ENCODE measurements around the gene CENPN. TPM values are rescaled to one million over a fixed set of nuclear protein-coding genes. Genes with fewer than 3 reads are reported as not detected.

CENPN gene, protein sequence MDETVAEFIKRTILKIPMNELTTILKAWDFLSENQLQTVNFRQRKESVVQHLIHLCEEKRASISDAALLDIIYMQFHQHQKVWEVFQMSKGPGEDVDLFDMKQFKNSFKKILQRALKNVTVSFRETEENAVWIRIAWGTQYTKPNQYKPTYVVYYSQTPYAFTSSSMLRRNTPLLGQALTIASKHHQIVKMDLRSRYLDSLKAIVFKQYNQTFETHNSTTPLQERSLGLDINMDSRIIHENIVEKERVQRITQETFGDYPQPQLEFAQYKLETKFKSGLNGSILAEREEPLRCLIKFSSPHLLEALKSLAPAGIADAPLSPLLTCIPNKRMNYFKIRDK
- total RNA-seq (1 to 10 TPM; 1.3 to 9.0 (median 2.8) TPM), total RNA-seq (2.5 to 69.9 (median 14.7) reads per million in 29 experiments)
- 5.5 TPM for total RNA-seq (2013)

DNA sequence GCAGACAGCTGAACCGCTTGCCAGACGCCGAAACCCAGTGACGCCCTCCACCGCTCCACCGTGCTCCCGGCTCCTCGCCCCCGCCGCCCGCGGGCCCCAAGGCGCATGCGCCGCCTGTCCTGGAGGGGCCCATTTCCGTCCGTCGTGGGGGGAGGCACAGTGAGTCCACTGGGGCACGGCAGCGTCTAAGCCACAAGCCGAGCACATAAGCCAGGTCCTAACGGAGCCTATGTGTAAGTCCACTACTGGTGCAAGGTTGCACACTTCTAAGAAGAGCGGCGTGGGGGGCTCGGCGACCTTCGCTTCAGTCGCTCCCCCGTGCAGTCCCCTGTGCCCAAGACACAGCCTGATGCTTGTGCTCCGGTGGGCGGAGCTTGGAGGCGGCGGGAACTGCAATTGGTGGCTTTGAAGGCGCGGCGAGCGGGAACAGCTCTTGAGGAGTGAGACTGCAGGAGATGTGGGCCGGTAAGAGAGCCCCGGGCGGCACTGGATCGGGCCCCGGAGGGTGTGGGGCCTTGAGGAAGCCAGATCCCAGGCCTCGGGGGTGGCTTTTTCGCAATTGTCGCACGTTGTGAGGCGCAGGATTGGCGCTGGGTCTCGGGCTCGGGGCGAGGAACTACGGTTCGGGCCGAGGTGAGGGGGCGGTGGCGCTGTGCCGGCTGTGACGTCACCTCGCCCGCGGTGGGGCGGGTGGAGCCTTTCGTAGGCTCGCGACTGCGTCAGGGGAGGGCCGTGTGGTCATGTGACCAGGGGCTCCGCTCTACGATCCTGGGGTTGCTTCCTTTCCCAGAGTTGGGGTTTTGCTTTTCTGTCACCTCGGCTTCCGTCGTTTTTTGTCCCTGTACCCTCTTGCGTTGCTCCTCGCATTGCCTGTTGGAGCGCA, at the start of gene CENPN, which contains the start of gene CMC2:
Gene CENPN (plus strand): TSS at position 402 of the 883 bp plus-strand sequence. CDS start 4,726 bp downstream, outside the sequence.
Gene CMC2 (minus strand): TSS at position 73 of the 883 bp plus-strand sequence. CDS start 9,491 bp downstream, outside the sequence.
- Histone ChIP-seq H3K9me3 (no peaks in the 10 kb centered on the region), H3K27me3 (replicated peaks in 1 of 2; ENCODE audit: control insufficient read depth in 2 of 2, extremely low read depth in 1 of 2, insufficient read depth in 2 of 2, low read length in 1 of 2) (no peaks in the 10 kb centered on the region), H3K27ac (ENCODE audit: low read length) (peak within 1 kb of the TSS; percentile 96), H3K4me1 (ENCODE audit: control insufficient read depth in 1 of 2, extremely low read depth in 1 of 2, insufficient read depth in 2 of 2, low read length in 2 of 2) (peaks cover 11 to 29% of the 10 kb centered on the region in 2 experiments), H3K4me3 (ENCODE audit: control insufficient read depth in 1 of 2, extremely low read depth in 1 of 2, low read length in 1 of 2) (peak within 1 kb of the TSS; percentile 83 to 91), H3K36me3 (ENCODE audit: control insufficient read depth in 2 of 2, extremely low read depth in 1 of 2, insufficient read depth in 1 of 2, low read length in 1 of 2) (no peaks in the 10 kb centered on the region)
- POLR2A ChIA-PET = interaction anchor here in 1 of 2 donors (2.0 kb wide), 1 partner anchor 69 kb away, joined by 9 read pairs; the partner anchor contains the start of gene C16orf46
- CTCF ChIA-PET = interaction anchor here in 1 of 2 donors (0.6 to 4.9 kb wide), 6 partner anchors 9 to 81 kb away, joined by 3 to 29 read pairs (median 4); partner anchors contain the start of genes ATMIN and C16orf46
- ATAC-seq (replicated peaks in 1 of 4) = peak; percentile 82 to 86 (median 85)
- Mint-ChIP-seq H3K4me3 (peak within 1 kb of the TSS; percentile 88 to 97 (median 93)), H3K36me3 (peaks cover 4% of the 10 kb centered on the region), H3K27me3 (no peaks in the 10 kb centered on the region), H3K9me3 (no peaks in the 10 kb centered on the region), H3K27ac (peak within 1 kb of the TSS; percentile 100), H3K4me1 (peaks cover 43 to 47% (median 44%) of the 10 kb centered on the region in 3 donors)
- DNase-seq = peak; percentile 96 to 99 (median 98)
- under 1% methylated on average over 73 of the region's 75 CpGs for WGBS (ENCODE audit: insufficient coverage)

DNA sequence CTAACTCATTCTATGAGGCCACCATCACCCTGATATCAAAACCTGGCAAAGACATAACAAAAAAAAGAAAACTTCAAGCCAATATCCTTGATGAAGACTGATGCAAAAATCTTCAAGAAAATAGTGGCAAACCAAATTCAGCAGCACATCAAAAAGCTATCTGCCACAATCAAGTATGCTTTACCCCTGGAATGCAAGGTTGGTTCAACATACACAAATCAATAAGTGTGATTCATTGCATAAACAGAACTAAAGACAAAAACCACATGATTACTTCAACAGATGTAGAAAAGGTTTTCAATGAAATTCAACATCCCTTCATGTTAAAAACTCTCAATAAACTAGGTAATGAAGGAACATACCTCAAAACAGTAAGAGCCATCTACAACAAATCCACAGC, 48.7 kb upstream of the CENPN start:
- Mint-ChIP-seq H3K4me3 (no peak overlapping the region), H3K36me3 (peaks cover 50% of the 10 kb centered on the region), H3K4me1 (no peaks in the 10 kb centered on the region), H3K9me3 (peaks cover 37 to 61% (median 45%) of the 10 kb centered on the region in 3 donors), H3K27me3 (no peaks in the 10 kb centered on the region), H3K27ac (no peak overlapping the region)
- no peaks in the 10 kb centered on the region for H3K4me1 ChIP-seq (ENCODE audit: control insufficient read depth in 1 of 2, extremely low read depth in 1 of 2, insufficient read depth in 2 of 2, low read length in 2 of 2)
- ChIA-PET CTCF (interaction anchor here in 1 of 2 donors (0.6 kb wide), 1 partner anchor 1913 kb away, joined by 3 read pairs; no protein-coding TSS in a partner anchor), POLR2A (no interaction called here)
- no peak overlapping the region for H3K27ac ChIP-seq (ENCODE audit: low read length)
- DNase-seq (no peak), ATAC-seq (replicated peaks in 1 of 4) (no peak)
- H3K36me3 ChIP-seq (ENCODE audit: control insufficient read depth in 2 of 2, extremely low read depth in 1 of 2, insufficient read depth in 1 of 2, low read length in 1 of 2) = no peaks in the 10 kb centered on the region
- peaks cover 0 to 5% of the 10 kb centered on the region in 2 experiments for H3K27me3 ChIP-seq (replicated peaks in 1 of 2; ENCODE audit: control insufficient read depth in 2 of 2, extremely low read depth in 1 of 2, insufficient read depth in 2 of 2, low read length in 1 of 2)
- H3K9me3 ChIP-seq = peaks cover 2% of the 10 kb centered on the region
- no peak overlapping the region for H3K4me3 ChIP-seq (ENCODE audit: control insufficient read depth in 1 of 2, extremely low read depth in 1 of 2, low read length in 1 of 2)

DNA sequence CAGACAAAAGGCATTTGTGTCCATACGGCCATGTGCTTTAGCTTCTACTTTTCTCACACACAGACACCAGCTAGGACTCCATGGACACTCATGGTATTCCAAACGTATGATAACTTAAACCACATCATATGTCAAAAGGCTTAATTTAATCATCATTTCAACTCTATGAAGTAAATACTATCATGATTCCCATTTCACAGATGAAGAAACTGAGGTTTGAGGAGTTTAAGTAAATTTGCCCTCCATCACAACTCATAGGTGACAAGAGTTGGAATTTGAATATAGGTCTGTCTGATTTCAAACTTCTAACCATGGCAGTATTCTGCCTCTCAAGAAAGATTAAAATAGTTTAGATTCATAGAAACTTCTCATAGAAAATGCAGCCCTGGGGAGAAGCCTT, 44.1 kb upstream of the CENPN start:
- WGBS (ENCODE audit: insufficient coverage) = no CpG with 5 or more reads among the region's 2 CpGs
- Mint-ChIP-seq H3K4me3 (no peak overlapping the region), H3K27me3 (no peaks in the 10 kb centered on the region), H3K36me3 (peaks cover 26% of the 10 kb centered on the region), H3K27ac (no peak overlapping the region), H3K4me1 (peaks cover 0 to 7% (median 2%) of the 10 kb centered on the region in 3 donors), H3K9me3 (peaks cover 23 to 37% (median 28%) of the 10 kb centered on the region in 3 donors)
- Histone ChIP-seq H3K4me3 (ENCODE audit: control insufficient read depth in 1 of 2, extremely low read depth in 1 of 2, low read length in 1 of 2) (no peak overlapping the region), H3K9me3 (peaks cover 2% of the 10 kb centered on the region), H3K27me3 (replicated peaks in 1 of 2; ENCODE audit: control insufficient read depth in 2 of 2, extremely low read depth in 1 of 2, insufficient read depth in 2 of 2, low read length in 1 of 2) (no peaks in the 10 kb centered on the region), H3K36me3 (ENCODE audit: control insufficient read depth in 2 of 2, extremely low read depth in 1 of 2, insufficient read depth in 1 of 2, low read length in 1 of 2) (no peaks in the 10 kb centered on the region), H3K27ac (ENCODE audit: low read length) (no peak overlapping the region), H3K4me1 (ENCODE audit: control insufficient read depth in 1 of 2, extremely low read depth in 1 of 2, insufficient read depth in 2 of 2, low read length in 2 of 2) (no peaks in the 10 kb centered on the region)
- ChIA-PET CTCF (no interaction called here), POLR2A (no interaction called here)
- DNase-seq (no peak), ATAC-seq (replicated peaks in 1 of 4) (no peak)

DNA sequence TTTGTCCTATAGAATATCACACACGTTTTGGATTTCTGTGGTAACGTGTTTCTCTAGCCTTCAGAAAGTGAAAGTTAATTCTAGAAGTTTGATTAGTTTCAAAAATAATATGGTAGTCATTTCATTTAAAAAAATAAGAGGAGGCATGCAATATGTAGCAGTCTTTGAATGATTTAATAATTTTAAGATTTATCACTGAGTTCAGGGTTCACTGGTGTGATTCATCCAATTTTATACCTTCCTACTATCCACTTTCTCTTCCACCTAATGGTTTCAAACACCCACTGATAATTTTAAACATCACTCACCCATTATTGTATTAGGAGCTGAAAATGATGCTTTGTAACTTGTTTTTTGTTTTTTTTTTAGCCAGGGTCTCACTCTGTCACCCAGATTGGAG, 42.7 kb upstream of the CENPN start:
- Histone ChIP-seq H3K4me3 (ENCODE audit: control insufficient read depth in 1 of 2, extremely low read depth in 1 of 2, low read length in 1 of 2) (no peak overlapping the region), H3K4me1 (ENCODE audit: control insufficient read depth in 1 of 2, extremely low read depth in 1 of 2, insufficient read depth in 2 of 2, low read length in 2 of 2) (no peaks in the 10 kb centered on the region), H3K36me3 (ENCODE audit: control insufficient read depth in 2 of 2, extremely low read depth in 1 of 2, insufficient read depth in 1 of 2, low read length in 1 of 2) (no peaks in the 10 kb centered on the region), H3K9me3 (no peaks in the 10 kb centered on the region), H3K27ac (ENCODE audit: low read length) (no peak overlapping the region), H3K27me3 (replicated peaks in 1 of 2; ENCODE audit: control insufficient read depth in 2 of 2, extremely low read depth in 1 of 2, insufficient read depth in 2 of 2, low read length in 1 of 2) (no peaks in the 10 kb centered on the region)
- Mint-ChIP-seq H3K4me3 (no peak overlapping the region), H3K27me3 (no peaks in the 10 kb centered on the region), H3K36me3 (peaks cover 28% of the 10 kb centered on the region), H3K4me1 (peaks cover 0 to 7% (median 2%) of the 10 kb centered on the region in 3 donors), H3K27ac (no peak overlapping the region), H3K9me3 (peaks cover 13 to 24% (median 14%) of the 10 kb centered on the region in 3 donors)
- ChIA-PET CTCF (interaction anchor here in 1 of 2 donors (0.7 kb wide), 1 partner anchor 9 kb away, joined by 4 read pairs; no protein-coding TSS in a partner anchor), POLR2A (no interaction called here)
- DNase-seq (no peak), ATAC-seq (replicated peaks in 1 of 4) (no peak)
- no CpG with 5 or more reads among the region's 2 CpGs for WGBS (ENCODE audit: insufficient coverage)

DNA sequence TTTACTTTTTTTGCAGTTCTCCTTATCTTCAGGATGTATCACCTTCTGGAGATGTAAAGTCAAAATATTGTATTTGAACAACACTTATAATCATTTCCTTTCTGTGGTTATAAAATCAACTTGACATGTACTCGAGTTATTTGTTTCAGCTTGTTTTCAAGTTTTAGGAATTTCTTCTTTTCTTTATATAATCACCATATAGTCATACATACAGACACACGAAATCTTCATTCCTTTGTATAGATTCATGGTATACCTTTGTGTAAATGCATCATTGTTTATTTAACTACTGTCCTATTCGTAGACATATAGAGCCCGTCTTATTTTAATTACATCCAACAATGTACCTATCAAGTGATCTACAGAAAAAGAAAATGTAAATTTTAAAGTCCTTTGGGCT, 40.4 kb upstream of the CENPN start:
- DNase-seq = no peak
- Mint-ChIP-seq H3K27ac (no peak overlapping the region), H3K4me3 (no peak overlapping the region), H3K9me3 (peaks cover 0 to 2% (median 1%) of the 10 kb centered on the region in 3 donors), H3K4me1 (peaks cover 0 to 7% (median 2%) of the 10 kb centered on the region in 3 donors), H3K27me3 (no peaks in the 10 kb centered on the region), H3K36me3 (peaks cover 20% of the 10 kb centered on the region)
- Histone ChIP-seq H3K36me3 (ENCODE audit: control insufficient read depth in 2 of 2, extremely low read depth in 1 of 2, insufficient read depth in 1 of 2, low read length in 1 of 2) (peaks cover 0 to 3% of the 10 kb centered on the region in 2 donors), H3K27ac (ENCODE audit: low read length) (no peak overlapping the region), H3K27me3 (replicated peaks in 1 of 2; ENCODE audit: control insufficient read depth in 2 of 2, extremely low read depth in 1 of 2, insufficient read depth in 2 of 2, low read length in 1 of 2) (no peaks in the 10 kb centered on the region), H3K4me3 (ENCODE audit: control insufficient read depth in 1 of 2, extremely low read depth in 1 of 2, low read length in 1 of 2) (no peak overlapping the region), H3K4me1 (ENCODE audit: control insufficient read depth in 1 of 2, extremely low read depth in 1 of 2, insufficient read depth in 2 of 2, low read length in 2 of 2) (no peaks in the 10 kb centered on the region), H3K9me3 (no peaks in the 10 kb centered on the region)
- ChIA-PET CTCF (interaction anchor here in 1 of 2 donors (0.6 kb wide), 1 partner anchor 1215 kb away, joined by 5 read pairs; no protein-coding TSS in a partner anchor), POLR2A (no interaction called here)
- no CpG with 5 or more reads among the region's 4 CpGs for WGBS (ENCODE audit: insufficient coverage)
- no peak for ATAC-seq (replicated peaks in 1 of 4)

Measured in T-cell (primary cell).